ENCODE results near the gene ENTHD1.

ENTHD1 gene

DNA sequence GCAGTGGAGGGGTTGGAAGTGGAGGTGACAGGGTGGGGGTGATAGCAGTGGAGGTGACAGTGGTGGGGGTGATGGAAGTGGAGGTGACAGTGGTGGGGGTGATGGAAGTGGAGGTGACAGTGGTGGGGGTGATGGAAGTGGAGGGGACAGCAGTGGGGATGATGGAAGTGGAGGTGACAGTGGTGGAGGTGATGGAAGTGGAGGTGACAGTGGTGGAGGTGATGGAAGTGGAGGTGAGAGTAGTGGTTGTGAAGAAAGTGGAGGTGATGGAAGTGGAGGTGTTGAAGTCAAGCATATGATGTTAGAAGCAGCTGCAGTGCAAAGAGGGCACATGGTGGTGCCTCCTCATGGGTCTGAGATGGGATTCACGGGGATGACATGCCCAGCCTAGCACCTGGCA, 181.5 kb downstream of the ENTHD1 start:
- DNase-seq = no peak

- peak; percentile 2 for DNase-seq
These were observed 183.0 kb downstream of the ENTHD1 start for GRCh38 chr22:39710380-39711150.

GRCh38 chr22:39707816-39708215, 185.7 kb downstream of the ENTHD1 start:
- no peak for DNase-seq

GRCh38 chr22:39707351-39707750, 186.2 kb downstream of the ENTHD1 start:
- no peak for DNase-seq

GRCh38 chr22:39706376-39707140, 187.0 kb downstream of the ENTHD1 start:
- DNase-seq = no peak

GRCh38 chr22:39705386-39705785, 188.2 kb downstream of the ENTHD1 start:
- DNase-seq = no peak

DNA sequence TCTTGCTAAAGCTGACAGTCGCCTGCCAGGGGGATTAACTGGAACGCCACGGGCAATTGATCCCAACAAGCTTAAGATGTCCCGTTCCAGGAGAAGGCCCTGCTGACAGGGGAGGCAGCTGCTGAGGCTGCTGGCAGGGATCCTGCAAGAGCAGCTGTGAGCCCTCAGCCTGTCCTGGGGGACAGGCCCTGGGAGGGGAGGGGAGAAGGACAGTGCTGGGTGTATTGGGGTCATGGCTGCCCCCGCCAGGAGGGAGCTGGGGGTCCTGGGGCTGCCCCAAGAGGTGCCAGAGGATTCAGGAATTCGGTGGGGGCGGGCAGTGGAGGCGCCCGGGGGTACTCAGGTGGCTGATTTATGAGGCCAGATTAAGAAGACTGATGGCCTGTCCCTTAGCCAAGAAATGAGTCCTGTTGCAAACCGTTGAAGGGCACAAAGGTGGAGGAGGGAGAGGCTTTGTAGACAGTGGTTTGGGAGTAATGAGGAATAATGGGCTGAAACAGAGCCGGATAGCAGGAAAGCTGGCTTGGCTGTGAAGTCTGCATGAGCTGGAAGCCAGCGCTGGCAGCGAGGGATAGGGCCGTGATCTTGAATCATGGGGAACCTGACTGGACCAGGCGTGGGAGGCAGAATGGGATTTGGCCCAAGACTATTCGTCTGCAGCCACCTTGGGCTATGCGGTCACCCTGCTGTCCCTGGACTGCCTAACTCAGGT, 189.5 kb downstream of the ENTHD1 start:
- no peak for DNase-seq

- no peak for DNase-seq
These were observed 190.5 kb downstream of the ENTHD1 start for GRCh38 chr22:39703091-39703490.

GRCh38 chr22:39700565-39700964, 193.0 kb downstream of the ENTHD1 start:
- no peak for DNase-seq

- peak; percentile 86 for DNase-seq
These were observed 193.8 kb downstream of the ENTHD1 start for GRCh38 chr22:39699631-39700360.

DNA sequence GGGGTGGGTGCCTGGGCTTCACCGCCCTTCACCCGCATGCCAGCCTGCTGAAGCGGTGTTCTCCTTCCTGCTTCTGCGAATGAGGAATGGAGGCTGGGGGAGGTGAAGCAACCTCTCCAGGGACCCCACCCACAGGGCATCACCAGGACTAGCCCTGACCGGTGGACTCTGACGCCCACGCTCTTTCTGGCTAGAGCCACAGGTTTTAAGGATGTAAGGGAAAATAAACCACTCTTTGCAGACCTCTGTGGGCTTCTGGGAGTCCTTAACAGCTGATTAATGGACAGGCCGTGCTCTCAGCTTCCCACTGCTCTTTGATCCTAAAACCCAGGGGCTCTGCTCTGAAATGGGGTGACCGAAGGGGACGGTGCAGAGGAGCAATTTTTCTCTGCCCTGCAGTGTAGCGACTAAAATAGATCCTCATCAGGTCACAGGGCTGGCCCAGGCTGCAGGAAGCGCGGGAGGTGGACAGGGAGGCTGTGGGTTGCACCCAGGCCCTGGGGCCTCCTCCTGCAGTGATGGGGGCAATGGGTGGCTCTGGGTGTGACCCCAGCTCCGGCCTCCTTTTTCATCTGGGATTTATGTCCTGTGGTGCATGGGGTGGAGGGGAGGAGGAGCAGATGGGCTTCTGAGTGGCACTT, 195.7 kb downstream of the ENTHD1 start:
- no peak for DNase-seq

DNA sequence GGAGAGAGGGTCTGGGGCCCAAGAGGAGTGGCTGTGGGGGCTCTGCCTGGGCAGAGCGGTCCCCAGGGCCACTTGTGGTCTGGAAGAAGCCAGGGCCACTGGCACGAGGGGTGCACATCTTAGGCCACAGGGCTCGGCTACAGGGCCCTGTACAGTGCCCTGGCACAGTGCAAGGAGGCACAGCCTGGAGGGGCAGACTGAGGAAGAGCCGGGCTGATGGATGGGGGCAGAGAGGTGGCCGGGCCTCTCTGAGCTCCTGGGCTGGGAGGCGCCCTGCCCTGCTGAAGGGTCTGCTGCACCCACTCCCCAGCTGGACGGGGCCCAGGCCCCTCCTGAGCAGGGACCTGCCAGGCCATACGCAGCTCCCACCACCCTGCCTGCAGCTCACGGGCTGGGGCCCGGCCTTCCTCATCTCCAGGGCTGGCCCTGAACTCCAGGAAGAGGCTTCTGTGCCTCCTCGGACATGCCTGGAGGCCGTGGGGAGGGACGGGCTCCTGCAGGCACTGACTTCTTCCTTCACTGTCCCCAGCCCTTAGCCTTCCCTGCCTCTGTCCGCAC, 199.5 kb downstream of the ENTHD1 start:
- no peak for DNase-seq

All from NCI-H2029 treated with DMSO at 0.1 percent for 48 hours (cell line).